Transverse colon (tissue), 4 donors: ENCODE data around the gene PFN3.

Experiments
- POLR2A ChIP-seq: fragments of 450-650 bp; IDR thresholded peaks from one replicate; pipeline ENCODE4 v1.6.1; 2016; ENCODE audit warnings: antibody characterized with exemption, mild to moderate bottlenecking, moderate library complexity
- POLR2AphosphoS5 ChIP-seq, 3 donors: sonication (generic); formaldehyde crosslinking; IDR thresholded peaks; one replicate each; pipeline ENCODE4 v1.6.1; 2016; ENCODE audit warnings: antibody characterized with exemption in 3 of 3
- TF ChIP-seq, protein P1 (sequence below), 5 experiments: fragments of 200-600 bp in 3 of 5; fragments of 450-650 bp in 2 of 5; sonication (generic) in 3 of 5; IDR thresholded peaks; 1 replicate in 2 of 5; 2 replicates in 3 of 5; pipeline ENCODE4 v1.5.1; 2016 to 2017; ENCODE audit warnings: antibody characterized with exemption in 5 of 5, inconsistent platforms in 3 of 5, mild to moderate bottlenecking in 2 of 5, moderate library complexity in 1 of 5

GRCh38 chr5:177437623-177438022, 37.2 kb upstream of the PFN3 start:
- TF ChIP-seq, protein P1, sequence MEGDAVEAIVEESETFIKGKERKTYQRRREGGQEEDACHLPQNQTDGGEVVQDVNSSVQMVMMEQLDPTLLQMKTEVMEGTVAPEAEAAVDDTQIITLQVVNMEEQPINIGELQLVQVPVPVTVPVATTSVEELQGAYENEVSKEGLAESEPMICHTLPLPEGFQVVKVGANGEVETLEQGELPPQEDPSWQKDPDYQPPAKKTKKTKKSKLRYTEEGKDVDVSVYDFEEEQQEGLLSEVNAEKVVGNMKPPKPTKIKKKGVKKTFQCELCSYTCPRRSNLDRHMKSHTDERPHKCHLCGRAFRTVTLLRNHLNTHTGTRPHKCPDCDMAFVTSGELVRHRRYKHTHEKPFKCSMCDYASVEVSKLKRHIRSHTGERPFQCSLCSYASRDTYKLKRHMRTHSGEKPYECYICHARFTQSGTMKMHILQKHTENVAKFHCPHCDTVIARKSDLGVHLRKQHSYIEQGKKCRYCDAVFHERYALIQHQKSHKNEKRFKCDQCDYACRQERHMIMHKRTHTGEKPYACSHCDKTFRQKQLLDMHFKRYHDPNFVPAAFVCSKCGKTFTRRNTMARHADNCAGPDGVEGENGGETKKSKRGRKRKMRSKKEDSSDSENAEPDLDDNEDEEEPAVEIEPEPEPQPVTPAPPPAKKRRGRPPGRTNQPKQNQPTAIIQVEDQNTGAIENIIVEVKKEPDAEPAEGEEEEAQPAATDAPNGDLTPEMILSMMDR (IDR thresholded peaks at IDR 0.05) = no peak
- TF ChIP-seq POLR2A (no peak), POLR2AphosphoS5 (IDR thresholded peaks at IDR 0.05) (no peak)
